NCI-H1694 (cell line): ENCODE data around the gene SLC7A5.
"Not testable (repeated sequence)": the region's sequence is repeated elsewhere in the genome, so short reads cannot be mapped to it uniquely, and the experiment has no call there.

Experiments used
- DNase-seq: peaks from one replicate; lab custom pipeline; 2025; lab: John Stamatoyannopoulos, UW

Gene SLC7A5

DNA sequence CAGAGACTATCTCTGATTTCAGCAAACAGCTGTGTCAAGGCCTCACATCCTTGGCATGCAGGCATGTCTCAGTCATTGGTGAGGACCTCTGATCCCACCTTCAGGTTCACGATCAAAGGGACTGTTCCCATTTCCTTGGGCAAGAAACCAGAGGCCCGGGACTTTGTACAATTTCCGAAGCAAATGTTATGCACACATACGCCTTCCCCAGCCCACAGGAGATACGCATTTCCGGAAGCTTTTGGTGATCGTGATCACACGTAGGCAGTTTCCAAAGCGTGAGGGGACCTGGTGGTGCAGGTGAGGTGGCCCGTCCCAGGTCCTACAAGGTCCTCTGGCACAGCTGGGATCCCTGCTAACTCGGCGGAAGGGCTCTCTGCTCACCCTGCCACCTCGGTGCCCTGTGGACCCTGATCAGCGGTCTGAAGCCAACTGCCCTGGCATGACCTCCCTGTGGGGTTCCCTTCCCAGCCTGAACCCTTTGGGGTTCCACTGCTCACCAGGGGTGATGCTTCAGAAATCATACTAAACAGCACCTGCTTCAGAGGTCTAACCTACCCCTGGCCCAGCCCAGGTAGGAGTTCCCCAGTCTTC lies 74.7 kb downstream of the SLC7A5 start:
- DNase-seq: no peak

DNA sequence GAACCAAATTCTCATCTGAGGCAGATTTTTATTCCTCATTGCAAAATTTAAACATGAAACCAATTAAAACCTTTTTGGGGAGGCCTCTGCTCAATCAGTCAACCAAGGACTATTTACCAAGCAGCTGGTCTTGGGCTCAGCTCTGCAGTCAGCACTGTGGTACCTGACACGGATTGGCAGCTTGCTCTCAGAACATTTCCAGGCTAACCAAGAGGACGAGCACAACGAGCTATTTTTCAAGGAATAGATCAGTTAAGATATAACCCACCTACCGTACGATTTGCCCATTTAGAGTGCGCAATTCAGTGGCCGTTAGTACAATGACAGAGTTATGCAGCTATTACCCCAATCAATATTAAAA lies 77.1 kb downstream of the SLC7A5 start:
- DNase-seq: no peak

DNA sequence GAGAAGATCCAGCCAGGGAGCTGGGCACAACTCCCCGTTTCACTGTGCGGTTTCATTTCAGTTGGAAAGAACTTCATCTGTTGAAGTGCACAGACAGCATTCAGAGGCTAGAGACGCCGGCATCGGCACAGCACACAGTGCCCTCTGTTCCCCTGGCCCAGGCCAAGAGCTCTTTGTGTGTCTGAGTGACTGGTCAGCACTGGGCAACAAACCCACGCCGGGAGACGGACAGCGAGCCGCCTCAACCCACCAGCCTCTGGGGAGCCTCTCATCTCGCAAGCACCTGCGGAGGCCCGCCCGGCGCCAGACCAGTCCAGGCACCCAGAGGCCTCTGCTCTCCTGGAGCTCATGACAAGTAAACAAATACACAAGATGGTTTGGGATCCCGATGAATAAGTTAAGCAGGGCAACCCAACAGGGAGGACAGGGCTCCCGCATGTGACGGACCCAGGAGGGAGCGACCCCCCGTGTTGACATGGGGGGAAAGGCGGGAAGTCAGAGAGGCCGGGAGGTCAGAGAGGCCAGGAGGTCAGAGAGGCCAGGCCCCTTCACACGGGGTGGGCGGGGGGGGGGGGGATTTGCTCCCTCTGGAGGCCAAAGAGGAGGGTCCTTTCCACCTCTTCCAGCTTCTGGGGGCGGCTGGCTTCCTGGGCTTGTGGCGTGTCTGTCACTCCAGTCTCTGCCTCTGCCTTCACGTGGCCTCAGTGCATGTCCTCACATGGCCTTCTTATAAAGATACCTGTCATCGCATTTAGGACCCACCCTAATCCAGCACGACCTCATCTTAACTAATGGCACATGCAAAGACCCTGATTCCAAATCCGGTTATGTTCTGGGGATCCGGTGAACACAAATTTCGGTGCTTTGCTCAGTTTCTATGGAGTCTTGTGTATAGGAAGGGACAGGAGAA lies 77.8 kb downstream of the SLC7A5 start:
- DNase-seq: no peak

DNA sequence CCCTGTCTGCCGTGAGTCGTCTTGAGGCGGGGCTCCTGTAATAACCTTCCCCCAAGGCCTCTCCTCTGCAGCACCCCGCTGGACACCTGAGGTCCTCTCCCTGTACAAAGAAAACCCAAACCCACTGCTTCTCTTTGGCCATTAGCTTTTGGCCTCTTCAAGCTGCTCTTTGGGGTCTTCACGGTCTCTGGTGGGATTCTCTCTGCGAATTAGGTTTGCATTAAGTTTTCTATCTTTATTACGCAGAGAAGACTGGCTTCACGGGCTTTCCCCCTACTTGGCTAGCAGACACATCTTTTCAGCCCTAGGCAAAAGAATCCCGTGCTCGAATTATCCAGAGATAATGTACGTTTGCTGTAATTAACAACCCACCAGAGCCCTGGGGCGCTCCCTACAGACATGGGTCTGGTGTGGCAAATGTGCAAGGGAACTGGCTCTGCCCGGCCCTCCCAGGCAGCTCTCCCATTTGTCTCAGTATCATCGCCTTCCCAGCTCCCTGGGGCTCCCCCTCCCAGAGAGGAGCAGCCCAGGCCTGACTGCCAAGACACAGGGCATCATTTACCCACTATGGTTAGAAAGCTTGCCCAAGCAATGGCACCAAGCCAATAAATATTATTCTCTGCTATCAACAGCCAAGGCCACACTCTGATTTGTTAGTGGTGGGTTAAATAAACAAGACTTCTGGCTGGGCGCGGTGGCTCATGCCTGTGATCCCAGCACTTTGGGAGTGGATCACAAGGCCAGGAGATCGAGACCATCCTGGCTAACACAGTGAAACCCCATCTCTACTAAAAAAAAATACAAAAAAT lies 78.8 kb downstream of the SLC7A5 start:
- DNase-seq: no peak

DNA sequence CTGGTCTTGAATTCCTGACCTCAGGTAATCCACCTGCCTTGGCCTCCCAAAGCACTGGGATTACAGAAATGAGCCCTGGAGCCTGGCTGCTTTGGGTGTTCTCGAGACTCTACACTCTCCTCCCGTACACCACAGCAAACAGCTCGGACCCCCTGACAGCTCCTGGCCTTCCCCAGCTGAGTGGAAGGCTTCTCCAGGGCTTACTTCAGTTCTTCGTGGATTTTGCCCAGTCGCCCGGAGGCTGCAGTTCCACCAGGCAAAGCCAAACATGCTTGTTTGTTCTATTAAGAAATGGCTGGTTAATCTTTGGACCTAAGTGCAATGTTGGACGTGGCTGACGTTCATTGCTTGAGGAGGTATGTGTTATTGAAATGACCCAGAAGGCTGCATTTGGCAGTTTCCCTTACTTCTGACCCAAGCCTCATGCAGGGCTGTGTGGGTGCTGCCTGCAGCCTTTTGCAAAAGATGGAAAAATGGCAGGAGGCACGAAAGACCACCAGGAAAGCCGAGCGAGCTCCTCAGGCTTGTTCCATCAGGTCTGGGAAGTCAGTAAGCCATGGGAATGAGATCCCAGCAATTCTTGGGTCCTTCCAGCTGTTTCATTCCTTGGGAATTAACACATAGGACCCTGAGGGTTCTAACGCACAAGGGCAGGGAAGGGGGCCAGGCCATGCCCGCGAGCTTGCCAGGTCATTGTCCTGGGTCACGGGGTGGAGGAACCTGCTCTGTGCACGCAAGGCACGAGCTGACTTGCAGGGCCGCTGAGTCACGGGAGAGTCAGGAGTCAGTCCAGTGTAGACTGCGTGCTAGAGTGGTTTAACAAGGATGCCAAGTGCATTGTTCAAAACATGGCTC lies 79.6 kb downstream of the SLC7A5 start:
- no peak for DNase-seq

DNA sequence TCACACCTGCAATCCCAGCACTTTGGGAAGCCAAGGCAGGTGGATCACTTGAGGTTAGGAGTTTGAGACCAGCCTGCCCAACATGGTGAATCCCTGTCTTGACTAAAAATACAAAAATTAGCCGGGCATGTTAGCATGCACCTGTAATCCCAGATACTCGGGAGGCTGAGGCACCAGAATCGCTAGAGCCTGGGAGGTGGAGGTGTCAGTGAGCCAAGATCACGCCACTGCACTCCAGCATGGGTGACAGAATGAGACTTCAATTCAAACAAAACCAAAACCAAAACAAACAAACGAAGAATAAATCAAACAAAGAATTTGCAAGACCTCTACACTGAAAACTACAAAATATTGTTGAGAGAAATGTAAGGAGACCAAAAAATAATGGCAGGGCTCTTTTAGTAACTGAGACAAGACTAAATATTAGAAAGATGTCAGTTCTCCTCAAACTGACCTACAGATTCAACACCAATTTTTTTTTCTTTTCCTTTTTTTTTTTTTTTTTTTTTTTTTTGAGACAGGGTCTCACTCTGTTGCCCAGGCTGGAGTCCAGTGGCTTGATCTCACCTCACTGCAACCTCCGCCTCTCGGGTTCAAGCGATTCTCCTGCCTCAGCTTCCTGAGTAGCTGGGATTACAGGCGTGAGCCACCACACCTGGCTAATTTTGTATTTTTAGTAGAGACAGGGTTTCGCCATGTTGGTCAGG lies 80.4 kb downstream of the SLC7A5 start:
- not testable (repeated sequence) for DNase-seq

DNA sequence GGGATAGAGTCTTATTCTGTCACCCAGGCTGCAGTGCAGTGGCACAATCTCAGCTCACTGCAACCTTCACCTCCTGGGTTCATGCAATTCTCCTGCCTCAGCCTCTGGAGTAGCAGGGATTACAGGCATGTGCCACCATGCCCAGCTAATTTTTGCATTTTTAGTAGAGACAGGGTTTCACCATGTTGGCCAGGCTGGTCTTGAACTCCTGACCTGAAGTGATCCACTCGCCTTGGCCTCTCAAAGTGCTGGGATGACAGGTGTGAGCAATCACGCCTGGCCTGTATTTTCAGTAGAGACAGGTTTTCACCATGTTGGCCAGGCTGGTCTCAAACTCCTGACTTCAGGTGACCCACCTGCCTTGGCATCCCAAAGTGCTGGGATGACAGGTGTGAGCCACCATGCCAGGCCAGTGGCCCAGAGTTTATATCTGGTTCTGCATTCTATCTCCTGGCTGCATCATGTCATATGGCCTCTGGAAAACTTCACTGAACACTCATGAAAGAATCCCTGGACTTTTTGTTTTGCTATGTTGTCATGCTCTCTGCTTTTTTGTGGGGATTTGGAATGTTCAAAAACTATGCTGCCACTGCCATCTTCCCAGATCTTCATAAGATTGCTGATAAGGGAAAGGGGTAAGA lies 81.7 kb downstream of the SLC7A5 start:
- DNase-seq: not testable (repeated sequence)

DNA sequence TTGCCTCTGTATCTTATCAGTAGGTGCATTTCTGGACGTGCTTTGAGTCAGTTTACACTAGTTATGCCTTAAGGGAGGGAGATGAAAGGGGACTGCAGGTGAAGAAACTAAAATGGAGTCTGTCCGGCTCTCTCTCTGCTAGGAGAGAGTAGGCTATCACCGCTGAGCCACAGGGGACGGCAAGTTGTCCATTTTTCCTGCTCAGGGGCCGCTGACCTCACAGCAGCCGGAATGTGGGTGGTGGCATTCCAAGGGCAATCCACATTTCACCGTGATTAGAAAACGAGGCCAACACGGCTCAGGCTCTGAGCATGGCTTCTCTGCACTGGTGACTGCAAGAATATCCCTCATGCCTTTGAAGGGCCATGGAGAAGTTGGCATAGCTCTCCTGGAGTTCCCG lies 84.5 kb downstream of the SLC7A5 start:
- no peak for DNase-seq

DNA sequence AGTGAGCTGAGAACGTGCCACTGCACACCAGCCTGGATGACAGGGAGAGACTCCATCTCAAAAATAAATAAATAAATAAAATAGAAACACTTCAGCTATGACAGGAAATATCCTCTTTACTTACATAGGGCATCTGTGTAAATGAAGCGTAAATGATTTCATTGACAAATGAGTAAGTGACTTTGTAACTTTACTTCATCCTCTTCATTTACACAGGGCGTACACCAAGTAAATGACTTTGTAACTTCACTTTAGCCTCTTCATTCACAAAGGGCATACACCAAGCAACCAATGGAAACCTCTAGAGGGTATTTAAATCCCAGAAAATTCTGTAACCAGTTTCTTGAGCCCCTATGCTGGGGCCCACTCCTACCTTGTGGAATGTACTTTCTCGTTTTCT lies 87.3 kb downstream of the SLC7A5 start:
- no peak for DNase-seq

DNA sequence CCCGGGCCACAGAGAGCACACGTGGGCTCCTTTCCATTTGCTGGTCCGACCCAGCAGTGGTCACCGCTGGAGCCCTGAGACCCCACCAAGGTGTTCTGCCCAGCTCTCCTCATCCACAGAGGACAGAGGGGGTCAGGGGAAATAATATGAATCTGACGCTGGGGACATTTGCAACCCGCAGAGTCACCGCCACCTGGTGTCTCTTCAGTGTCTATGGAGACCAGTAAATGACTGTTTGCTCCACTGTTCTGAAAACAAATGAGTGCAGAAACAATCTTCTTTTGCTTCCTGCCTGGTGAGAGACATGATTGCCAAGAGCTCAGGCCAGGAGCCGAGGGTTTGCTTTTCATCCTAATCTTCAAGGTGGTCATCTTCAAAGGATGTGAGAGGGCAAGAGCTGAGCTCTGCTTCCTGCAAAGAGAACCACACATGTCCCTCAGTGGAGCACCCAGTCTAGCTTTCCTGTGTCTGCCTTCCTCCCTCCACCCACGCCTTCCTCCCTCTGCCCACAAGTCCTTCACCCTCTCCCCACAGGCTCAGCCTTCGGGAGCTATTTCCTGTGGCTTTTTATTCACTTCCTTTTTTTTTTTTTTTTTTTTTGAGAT lies 88.8 kb downstream of the SLC7A5 start:
- DNase-seq: no peak
